B cell (primary cell): ENCODE measurements around the gene MAPK8. TPM values are rescaled to one million over a fixed set of nuclear protein-coding genes. Genes with fewer than 3 reads are reported as not detected.

Experiments used
- ATAC-seq: fragments of 200-7000 bp; cut with Tn5 transposase; one replicate; pipeline ENCODE4 v1.10.0; 2021; ENCODE audit warnings: low read depth, mild to moderate bottlenecking, moderate number of reproducible peaks, moderate library complexity
- CTCF ChIA-PET: fragments of 350-600 bp; sonication (Branson Sonifier 250); formaldehyde crosslinking; loops from one replicate; lab custom pipeline; 2021; ENCODE audit warnings: antibody characterized with exemption, inconsistent platforms; lab: Charles Lee
- POLR2A ChIA-PET: fragments of 350-600 bp; sonication (Branson Sonifier 250); formaldehyde crosslinking; loops from one replicate; lab custom pipeline; 2021; ENCODE audit warnings: antibody characterized with exemption; lab: Charles Lee
- DNase-seq: peaks from one replicate; pipeline ENCODE4 v3.0.0; 2013
- H2AFZ ChIP-seq: 2 replicates; pipeline ENCODE4 v1.6.1; 2012; ENCODE audit warnings: mild to moderate bottlenecking, low read depth, low read length; ENCODE audit not compliant: insufficient read depth, poor library complexity, severe bottlenecking
- H3K27ac ChIP-seq, 2 donors: 1 replicate in 1 of 2; 2 replicates in 1 of 2; pipeline ENCODE4 v1.5.1; 2012 to 2013; ENCODE audit warnings: low read length in 2 of 2, mild to moderate bottlenecking in 2 of 2, moderate library complexity in 1 of 2
- H3K27me3 ChIP-seq, 4 experiments: fragments of 200-600 bp in 1 of 4; sonication (generic) in 1 of 4; replicated peaks in 1 of 4; 1 replicate in 2 of 4; 2 replicates in 2 of 4; pipeline versions ENCODE4 v1.6.1 to v1.7.0; 2013 to 2016; ENCODE audit warnings: low read length in 3 of 4, mild to moderate bottlenecking in 2 of 4, mixed read lengths in 1 of 4, moderate library complexity in 1 of 4; ENCODE audit not compliant: insufficient read depth in 4 of 4, control insufficient read depth in 3 of 4; ENCODE audit errors: control extremely low read depth in 1 of 4
- H3K36me3 ChIP-seq, 2 experiments: replicated peaks in 1 of 2; 1 replicate in 1 of 2; 2 replicates in 1 of 2; pipeline versions ENCODE4 v1.6.1 to v1.7.1; 2013; ENCODE audit warnings: low read length in 1 of 2; ENCODE audit not compliant: insufficient read depth in 2 of 2, control insufficient read depth in 1 of 2; ENCODE audit errors: control extremely low read depth in 1 of 2, extremely low read depth in 1 of 2
- H3K4me1 ChIP-seq, 2 donors: fragments of 200-600 bp in 1 of 2; sonication (generic) in 1 of 2; 1 replicate in 1 of 2; 2 replicates in 1 of 2; pipeline versions ENCODE4 v1.5.1 to v1.6.1; 2013 to 2017; ENCODE audit warnings: low read length in 2 of 2; ENCODE audit not compliant: control insufficient read depth in 2 of 2, insufficient read depth in 2 of 2
- H3K4me2 ChIP-seq: replicated peaks from 2 replicates; pipeline ENCODE3; 2012; ENCODE audit warnings: mild to moderate bottlenecking, low read depth, low read length; ENCODE audit not compliant: poor library complexity, severe bottlenecking
- H3K4me3 ChIP-seq, 5 experiments: fragments of 200-600 bp in 1 of 5; sonication (generic) in 1 of 5; 1 replicate in 3 of 5; 2 replicates in 2 of 5; pipeline versions ENCODE4 v1.5.1 to v1.7.0; 2011 to 2016; ENCODE audit warnings: low read length in 4 of 5, mild to moderate bottlenecking in 4 of 5, low read depth in 2 of 5, control low read depth in 1 of 5, moderate library complexity in 1 of 5; ENCODE audit not compliant: insufficient read depth in 1 of 5; ENCODE audit errors: control extremely low read depth in 1 of 5, extremely low read depth in 1 of 5
- H3K79me2 ChIP-seq: fragments of 200-600 bp; sonication (generic); one replicate; pipeline ENCODE4 v1.6.0; 2016; ENCODE audit warnings: low read length; ENCODE audit not compliant: control insufficient read depth, insufficient read depth
- H3K9ac ChIP-seq: fragments of 200-600 bp; sonication (generic); 2 replicates; pipeline ENCODE4 v1.6.1; 2017; ENCODE audit warnings: mild to moderate bottlenecking, low read length, moderate library complexity
- H3K9me3 ChIP-seq, 3 donors: one replicate each; pipeline versions ENCODE4 v1.6.1 to v1.7.1; 2013; ENCODE audit warnings: low read length in 2 of 3; ENCODE audit not compliant: control insufficient read depth in 2 of 3, insufficient read depth in 1 of 3; ENCODE audit errors: control extremely low read depth in 1 of 3
- H4K20me1 ChIP-seq: 2 replicates; pipeline ENCODE4 v1.6.0; 2012; ENCODE audit warnings: mild to moderate bottlenecking, low read length; ENCODE audit not compliant: insufficient read depth, control insufficient read depth, poor library complexity, severe bottlenecking
- H3K27ac Mint-ChIP-seq: one replicate; pipeline ENCODE4 v1.8.0; 2021; ENCODE audit warnings: mixed read lengths
- H3K27me3 Mint-ChIP-seq: one replicate; pipeline ENCODE4 v1.8.0; 2021; ENCODE audit warnings: mixed read lengths
- H3K4me1 Mint-ChIP-seq: one replicate; pipeline ENCODE4 v1.8.0; 2021; ENCODE audit warnings: mixed read lengths
- H3K4me3 Mint-ChIP-seq: one replicate; pipeline ENCODE4 v1.8.0; 2021; ENCODE audit warnings: mixed read lengths
- H3K9me3 Mint-ChIP-seq: one replicate; pipeline ENCODE4 v1.8.0; 2022; ENCODE audit warnings: mixed read lengths; ENCODE audit not compliant: insufficient read depth
- EZH2 ChIP-seq: IDR thresholded peaks from 2 replicates; pipeline ENCODE4 v1.6.1; 2012; ENCODE audit warnings: borderline replicate concordance, low read depth, mild to moderate bottlenecking, moderate library complexity, low read length; ENCODE audit not compliant: insufficient read depth, poor library complexity, severe bottlenecking
- WGBS: methylation state at CpG from one replicate; pipeline ENCODE4 v1.1.5; 2013; ENCODE audit warnings: missing lambda C conversion rate; ENCODE audit not compliant: insufficient coverage; 5-methylcytosine and 5-hydroxymethylcytosine counted together
- intact Hi-C: fragments of 100-400 bp; cut with micrococcal nuclease; formaldehyde crosslinking; loops from one replicate; pipeline ENCODE4 v1.10.0; 2022
- polyA plus RNA-seq: library from polyadenylated mRNA; depleted of rRNA; stranded (reverse); fragments of >200 nt; gene quantifications from 2 replicates; pipeline ENCODE4 v1.2.3, GENCODE V29; 2012
- total RNA-seq, 2 donors: library from RNA; stranded (reverse); fragments of 120-200 nt in 1 of 2; gene quantifications; 1 replicate in 1 of 2; 2 replicates in 1 of 2; pipeline versions ENCODE4 v1.2.3 to v1.2.4, GENCODE V29; 2013 to 2022
- TF ChIP-seq, protein P1 (sequence below): fragments of 200-600 bp; IDR thresholded peaks from one replicate; pipeline ENCODE4 v1.8.0; 2022; ENCODE audit warnings: antibody characterized with exemption, mild to moderate bottlenecking

The MAPK8 gene
- total and polyA plus RNA-seq, 2 donors (not counting 1 experiment from before 2014, with no cell fraction given): 13.7 to 40.0 TPM

DNA sequence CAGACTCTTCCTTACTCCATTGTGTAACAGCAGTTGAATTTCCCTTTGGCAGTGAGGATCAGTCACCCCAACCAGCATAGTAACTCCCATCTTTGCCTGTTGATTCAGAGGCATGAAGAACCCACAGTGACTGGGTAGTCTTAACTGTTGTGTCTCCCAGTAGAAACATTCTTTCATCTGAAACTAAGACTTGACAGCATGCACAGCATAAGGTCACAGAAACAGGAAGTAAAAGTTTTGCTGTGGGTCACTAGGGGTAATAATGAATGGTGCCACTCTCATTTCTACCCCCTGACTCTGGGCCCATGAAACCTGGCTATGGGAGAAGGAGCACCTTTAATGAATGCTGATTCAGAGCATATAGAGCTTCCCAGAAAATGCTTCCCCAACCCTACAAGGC, 23.6 kb upstream of the MAPK8 start:
- H3K4me3 Mint-ChIP-seq: no peak overlapping the region
- H3K79me2 ChIP-seq: no peaks in the 10 kb centered on the region
- no peaks in the 10 kb centered on the region for H3K4me1 ChIP-seq
- DNase-seq (no peak), ATAC-seq (peak; percentile 36)
- ChIA-PET POLR2A (no interaction called here), CTCF (no interaction called here)
- TF ChIP-seq, protein P1, sequence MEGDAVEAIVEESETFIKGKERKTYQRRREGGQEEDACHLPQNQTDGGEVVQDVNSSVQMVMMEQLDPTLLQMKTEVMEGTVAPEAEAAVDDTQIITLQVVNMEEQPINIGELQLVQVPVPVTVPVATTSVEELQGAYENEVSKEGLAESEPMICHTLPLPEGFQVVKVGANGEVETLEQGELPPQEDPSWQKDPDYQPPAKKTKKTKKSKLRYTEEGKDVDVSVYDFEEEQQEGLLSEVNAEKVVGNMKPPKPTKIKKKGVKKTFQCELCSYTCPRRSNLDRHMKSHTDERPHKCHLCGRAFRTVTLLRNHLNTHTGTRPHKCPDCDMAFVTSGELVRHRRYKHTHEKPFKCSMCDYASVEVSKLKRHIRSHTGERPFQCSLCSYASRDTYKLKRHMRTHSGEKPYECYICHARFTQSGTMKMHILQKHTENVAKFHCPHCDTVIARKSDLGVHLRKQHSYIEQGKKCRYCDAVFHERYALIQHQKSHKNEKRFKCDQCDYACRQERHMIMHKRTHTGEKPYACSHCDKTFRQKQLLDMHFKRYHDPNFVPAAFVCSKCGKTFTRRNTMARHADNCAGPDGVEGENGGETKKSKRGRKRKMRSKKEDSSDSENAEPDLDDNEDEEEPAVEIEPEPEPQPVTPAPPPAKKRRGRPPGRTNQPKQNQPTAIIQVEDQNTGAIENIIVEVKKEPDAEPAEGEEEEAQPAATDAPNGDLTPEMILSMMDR: no peak
- no peak for TF ChIP-seq EZH2
- H2AFZ ChIP-seq: no peak overlapping the region
- H3K4me1 Mint-ChIP-seq: peaks cover 22% of the 10 kb centered on the region
- intact Hi-C loops: no loop called here
- H3K27me3 ChIP-seq: peaks cover 0 to 4% (median 0%) of the 10 kb centered on the region in 4 experiments
- H3K27ac ChIP-seq: no peak overlapping the region
- H3K4me2 ChIP-seq: no peak overlapping the region
- peaks cover 2 to 20% (median 5%) of the 10 kb centered on the region in 3 donors for H3K9me3 ChIP-seq
- no peaks in the 10 kb centered on the region for H3K36me3 ChIP-seq
- peaks cover 10% of the 10 kb centered on the region for H3K9me3 Mint-ChIP-seq
- H3K27ac Mint-ChIP-seq: peak overlapping the region; percentile 27
- no peak overlapping the region for H3K4me3 ChIP-seq
- no peaks in the 10 kb centered on the region for H3K27me3 Mint-ChIP-seq
- no peak overlapping the region for H3K9ac ChIP-seq
- H4K20me1 ChIP-seq: no peaks in the 10 kb centered on the region

- Histone ChIP-seq H3K4me1 (no peaks in the 10 kb centered on the region), H2AFZ (no peak overlapping the region), H3K4me3 (no peak overlapping the region), H3K27me3 (peaks cover 0 to 4% (median 0%) of the 10 kb centered on the region in 4 experiments), H3K79me2 (no peaks in the 10 kb centered on the region), H3K9ac (no peak overlapping the region), H3K9me3 (peaks cover 2 to 20% (median 5%) of the 10 kb centered on the region in 3 donors), H3K27ac (no peak overlapping the region), H3K4me2 (no peak overlapping the region), H4K20me1 (no peaks in the 10 kb centered on the region), H3K36me3 (no peaks in the 10 kb centered on the region)
- no peaks in the 10 kb centered on the region for H3K27me3 Mint-ChIP-seq
- intact Hi-C loops: no loop called here
- H3K9me3 Mint-ChIP-seq: peaks cover 10% of the 10 kb centered on the region
- TF ChIP-seq, protein P1: no peak
- TF ChIP-seq EZH2: no peak
- DNase-seq: no peak
- ATAC-seq: no peak
- H3K27ac Mint-ChIP-seq: no peak overlapping the region
- ChIA-PET POLR2A (no interaction called here), CTCF (no interaction called here)
- H3K4me1 Mint-ChIP-seq: peaks cover 15% of the 10 kb centered on the region
- 100% methylated on average over 2 of the region's 2 CpGs for WGBS
- H3K4me3 Mint-ChIP-seq: no peak overlapping the region
These were observed 22.4 kb upstream of the MAPK8 start for GRCh38 chr10:48284002-48284546.
